NCI-H1694 (cell line): ENCODE data around the gene CCNH.

Experiments
- DNase-seq: peaks from one replicate; lab custom pipeline; 2025; lab: John Stamatoyannopoulos, UW

Gene CCNH

GRCh38 chr5:87403409-87403808, 9.3 kb downstream of the CCNH start:
- no peak for DNase-seq

GRCh38 chr5:87401626-87402025, 11.1 kb downstream of the CCNH start:
- no peak for DNase-seq

- DNase-seq = peak; percentile 15
Measured at GRCh38 chr5:87400305-87400899, 12.3 kb downstream of the CCNH start.

- no peak for DNase-seq
Measured at GRCh38 chr5:87399720-87400119, 13.0 kb downstream of the CCNH start.

DNA sequence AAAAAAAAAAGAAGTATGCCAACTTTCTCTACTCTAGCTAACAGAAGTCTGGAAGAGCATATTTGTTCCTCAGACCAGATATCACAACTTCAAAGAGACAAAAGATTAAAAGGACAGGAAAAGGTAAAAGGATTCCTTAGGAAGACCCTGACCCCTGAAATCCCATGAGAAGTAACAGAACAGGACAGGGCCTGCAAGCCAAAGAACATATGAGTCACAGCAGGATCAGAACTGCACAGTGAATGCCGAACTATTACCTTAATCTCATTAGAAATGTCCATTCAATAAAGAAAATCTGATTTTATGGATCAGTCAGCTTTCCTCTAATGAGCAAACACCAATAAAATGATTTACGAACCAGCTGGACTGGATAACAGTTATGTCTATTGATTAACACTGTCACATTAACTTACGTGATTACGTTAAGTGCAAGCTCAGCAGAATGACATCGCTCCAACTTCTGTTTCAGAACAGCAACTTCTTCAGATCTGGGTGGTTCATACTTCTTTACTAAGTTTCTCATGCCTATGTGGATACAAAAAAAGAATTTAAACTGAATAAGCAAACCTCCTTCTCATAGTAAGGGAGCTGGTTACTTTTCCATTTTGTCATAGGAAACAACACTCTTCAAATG, 13.6 kb downstream of the CCNH start:
- no peak for DNase-seq

DNA sequence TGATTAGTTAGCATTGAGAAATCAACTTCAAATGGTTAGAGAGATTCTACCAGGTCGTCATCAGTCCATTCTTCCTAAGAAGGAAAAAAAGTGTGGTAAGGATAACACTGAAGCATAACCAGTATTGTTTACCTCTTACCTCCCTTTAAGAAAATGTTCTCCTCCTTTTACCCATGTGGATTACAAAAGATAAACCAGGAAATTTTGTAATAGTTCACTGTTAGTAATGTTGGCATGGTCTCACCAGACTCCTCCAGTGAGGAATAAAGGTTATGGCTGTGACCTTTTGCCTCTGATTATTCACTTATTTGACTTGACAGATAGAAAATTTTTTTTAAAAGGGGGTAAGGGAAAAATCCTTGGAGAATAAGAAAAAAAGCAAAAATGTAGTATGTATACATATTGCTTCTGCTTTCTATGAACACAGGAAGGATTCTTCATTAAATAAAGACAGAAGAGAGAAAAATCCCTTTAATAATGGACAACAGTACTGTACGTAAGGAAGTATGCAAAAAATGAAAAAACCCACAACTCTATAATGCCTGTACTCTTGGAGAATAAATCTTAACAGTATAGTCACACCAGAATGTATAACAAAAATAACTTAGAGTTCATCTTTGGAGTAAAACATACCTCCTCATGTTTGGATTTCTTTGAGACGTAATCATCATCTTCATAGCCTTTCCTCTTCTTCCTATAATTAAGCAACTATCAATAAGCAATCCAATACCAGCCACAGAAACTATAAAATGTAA, 18.1 kb downstream of the CCNH start:
- no peak for DNase-seq

DNA sequence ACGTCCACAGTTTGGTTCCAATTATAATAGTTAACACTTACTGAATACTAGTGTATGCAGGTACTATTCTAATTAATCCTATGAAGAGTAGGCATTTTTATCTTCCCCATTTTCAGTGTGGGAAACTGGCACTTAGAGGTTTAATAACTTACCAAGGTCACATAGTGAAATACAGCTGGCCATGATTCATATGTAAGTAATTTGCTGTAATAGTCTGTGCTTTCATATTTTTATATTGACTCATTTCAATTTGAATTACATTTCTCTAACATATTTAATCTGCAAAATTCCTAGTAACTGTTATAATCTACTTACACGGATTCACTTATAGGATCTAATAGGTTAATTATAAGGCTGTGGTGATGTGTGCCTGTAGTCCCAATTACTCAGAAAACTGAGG, 19.4 kb downstream of the CCNH start:
- DNase-seq = no peak

DNA sequence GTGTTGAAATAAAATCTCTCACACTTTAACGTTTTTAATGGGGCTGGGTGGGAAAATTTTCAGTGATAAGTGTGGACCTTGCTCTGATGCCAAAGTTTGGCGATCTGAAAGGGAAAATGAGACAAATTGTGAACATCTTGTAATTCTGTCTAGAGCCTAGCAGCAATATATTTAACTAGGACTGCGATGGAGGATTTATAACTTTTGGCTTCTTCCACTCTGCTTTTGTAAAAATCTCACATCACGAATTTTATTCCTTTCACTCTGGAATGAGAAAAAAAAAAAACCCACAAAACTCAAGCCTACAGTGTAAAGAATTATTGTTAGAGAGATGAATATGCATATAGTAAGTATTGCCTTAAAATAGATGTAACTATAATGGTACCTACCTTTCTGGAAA, 19.9 kb downstream of the CCNH start:
- DNase-seq = no peak

DNA sequence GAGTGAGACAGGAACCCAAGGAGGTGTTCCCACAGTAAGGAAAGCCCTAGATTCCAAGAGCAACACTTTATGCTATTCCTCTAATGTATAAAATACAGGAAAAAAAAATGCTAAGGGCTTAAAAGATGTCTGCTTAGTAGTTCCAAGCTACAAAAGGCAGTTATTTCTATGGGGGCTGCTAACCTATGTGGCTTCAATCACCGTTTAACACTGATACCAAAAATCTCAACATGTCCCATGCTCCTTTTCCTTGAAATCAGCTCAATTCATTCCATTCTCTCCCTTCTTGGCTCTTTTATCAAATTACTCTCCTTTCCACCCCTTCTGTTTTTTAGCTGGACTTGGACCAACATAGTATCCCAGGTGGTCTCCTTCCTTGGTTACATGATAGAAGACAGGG, 20.6 kb downstream of the CCNH start:
- DNase-seq = no peak

- no peak for DNase-seq
Measured at GRCh38 chr5:87390576-87391199, 22.0 kb downstream of the CCNH start.

GRCh38 chr5:87390075-87390474, 22.7 kb downstream of the CCNH start:
- DNase-seq = no peak

DNA sequence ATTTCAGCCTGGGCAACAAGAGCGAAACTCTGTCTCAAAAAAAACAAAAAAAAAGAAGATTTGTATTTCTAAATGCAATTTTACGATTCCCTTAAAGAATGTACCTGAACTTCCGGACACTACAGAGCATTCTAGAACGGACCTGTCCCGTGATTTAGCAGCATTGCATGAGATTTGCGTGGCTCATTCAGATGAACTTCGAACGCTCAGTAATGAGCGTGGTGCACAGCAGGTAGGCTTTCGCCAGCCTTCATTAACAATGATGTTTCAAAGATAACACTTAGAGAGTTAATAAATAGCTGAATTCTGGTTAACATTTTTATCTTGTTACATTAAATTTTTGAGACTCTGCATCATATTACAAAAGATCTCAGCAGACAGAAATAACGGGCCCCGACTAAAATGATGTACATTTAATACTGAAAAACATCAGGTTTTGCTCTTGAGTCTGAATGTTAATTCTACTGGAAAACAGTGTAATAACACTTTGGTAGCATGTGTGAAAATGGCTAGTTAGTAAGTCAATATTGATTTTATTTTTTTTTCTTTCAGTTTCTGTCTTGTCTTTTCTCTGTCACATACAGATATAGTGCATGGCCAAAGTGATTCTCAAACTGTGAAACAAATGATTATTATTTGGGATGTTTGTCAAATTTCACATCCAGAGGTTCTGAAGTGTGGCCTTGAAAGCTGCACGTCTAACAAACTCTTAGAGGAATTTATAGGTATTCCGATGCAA, 23.3 kb downstream of the CCNH start:
- DNase-seq = no peak

- no peak for DNase-seq
Measured at GRCh38 chr5:87388129-87388528, 24.6 kb downstream of the CCNH start.

DNA sequence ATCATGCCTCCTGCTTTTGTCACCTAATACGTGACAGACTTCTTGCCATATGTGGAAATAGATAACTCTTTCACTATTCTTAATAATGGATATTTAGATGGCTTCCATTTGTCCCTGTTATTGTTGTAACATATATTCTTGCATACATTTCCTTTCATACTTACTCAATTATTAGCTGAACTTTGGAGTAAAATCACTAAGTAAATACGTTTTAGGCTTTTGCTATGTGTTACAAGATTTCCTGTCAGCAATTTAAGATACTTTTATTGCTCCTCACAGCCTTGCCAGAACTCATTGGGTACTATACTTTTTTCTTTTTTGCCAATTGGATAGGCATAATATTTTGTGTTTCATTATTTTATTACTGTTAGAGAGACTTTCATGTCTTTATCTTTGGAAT, 26.9 kb downstream of the CCNH start:
- no peak for DNase-seq

GRCh38 chr5:87383216-87383615, 29.5 kb downstream of the CCNH start:
- no peak for DNase-seq

GRCh38 chr5:87382224-87382623, 30.5 kb downstream of the CCNH start:
- no peak for DNase-seq

- no peak for DNase-seq
Measured at GRCh38 chr5:87372705-87373104, 40.0 kb downstream of the CCNH start.

GRCh38 chr5:87369431-87369830, 43.3 kb downstream of the CCNH start:
- no peak for DNase-seq

DNA sequence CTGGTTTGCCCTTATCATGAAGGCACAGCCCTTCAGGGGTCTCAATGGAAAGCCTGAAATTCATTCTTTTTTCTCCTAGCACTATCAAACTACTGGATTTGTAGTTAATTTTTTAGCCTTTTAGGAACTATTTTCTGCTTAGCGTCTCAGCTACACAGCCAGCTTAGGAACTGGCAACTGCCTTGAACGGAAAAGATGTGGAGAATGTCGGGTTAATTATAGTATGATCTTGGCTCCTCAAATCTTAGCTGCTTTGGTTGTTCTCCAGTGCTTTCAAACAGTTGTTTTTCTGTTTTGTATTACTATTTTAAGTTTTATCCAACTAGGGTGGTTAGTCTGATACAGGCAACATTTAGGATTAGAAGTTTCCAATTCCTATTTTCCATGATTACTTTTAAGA, 44.1 kb downstream of the CCNH start:
- no peak for DNase-seq

GRCh38 chr5:87367243-87367642, 45.5 kb downstream of the CCNH start:
- DNase-seq = no peak

- DNase-seq = no peak
Measured at GRCh38 chr5:87361536-87362213, 51.1 kb downstream of the CCNH start.

- no peak for DNase-seq
Measured at GRCh38 chr5:87361031-87361445, 51.7 kb downstream of the CCNH start.
